Transverse colon (tissue), 3 donors: ENCODE results near the gene DKK3.

Experiments used
- EP300 ChIP-seq: sonication (generic); formaldehyde crosslinking; IDR thresholded peaks from one replicate; pipeline ENCODE4 v1.6.1; 2017; ENCODE audit warnings: antibody characterized with exemption, low read depth
- POLR2A ChIP-seq: fragments of 450-650 bp; IDR thresholded peaks from one replicate; pipeline ENCODE4 v1.6.1; 2016; ENCODE audit warnings: antibody characterized with exemption, mild to moderate bottlenecking, moderate library complexity
- TF ChIP-seq, protein P1 (sequence below), 5 experiments: fragments of 200-600 bp in 3 of 5; fragments of 450-650 bp in 2 of 5; sonication (generic) in 3 of 5; IDR thresholded peaks; 1 replicate in 2 of 5; 2 replicates in 3 of 5; pipeline ENCODE4 v1.5.1; 2016 to 2017; ENCODE audit warnings: antibody characterized with exemption in 5 of 5, inconsistent platforms in 3 of 5, mild to moderate bottlenecking in 2 of 5, moderate library complexity in 1 of 5

DNA sequence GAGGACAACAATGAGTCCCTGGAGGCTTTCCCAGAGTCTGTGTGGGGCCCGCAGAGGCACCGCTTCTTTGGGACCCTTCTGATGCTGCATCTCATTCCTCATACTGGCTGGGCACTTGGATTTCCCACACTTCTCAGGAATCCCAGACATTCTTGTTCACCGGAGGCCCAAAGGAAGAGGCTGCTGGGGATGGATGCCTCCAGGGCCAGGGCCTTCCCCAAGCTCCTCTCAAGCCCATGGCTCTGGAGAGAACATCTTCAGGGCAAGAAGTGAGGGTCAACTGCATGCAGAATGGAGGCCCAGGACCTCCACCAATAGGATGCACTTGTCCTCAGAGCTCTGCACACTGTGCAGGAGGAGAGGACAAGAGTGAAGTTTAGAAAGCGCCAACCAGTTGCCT, 34.6 kb downstream of the DKK3 start:
- TF ChIP-seq, protein P1, sequence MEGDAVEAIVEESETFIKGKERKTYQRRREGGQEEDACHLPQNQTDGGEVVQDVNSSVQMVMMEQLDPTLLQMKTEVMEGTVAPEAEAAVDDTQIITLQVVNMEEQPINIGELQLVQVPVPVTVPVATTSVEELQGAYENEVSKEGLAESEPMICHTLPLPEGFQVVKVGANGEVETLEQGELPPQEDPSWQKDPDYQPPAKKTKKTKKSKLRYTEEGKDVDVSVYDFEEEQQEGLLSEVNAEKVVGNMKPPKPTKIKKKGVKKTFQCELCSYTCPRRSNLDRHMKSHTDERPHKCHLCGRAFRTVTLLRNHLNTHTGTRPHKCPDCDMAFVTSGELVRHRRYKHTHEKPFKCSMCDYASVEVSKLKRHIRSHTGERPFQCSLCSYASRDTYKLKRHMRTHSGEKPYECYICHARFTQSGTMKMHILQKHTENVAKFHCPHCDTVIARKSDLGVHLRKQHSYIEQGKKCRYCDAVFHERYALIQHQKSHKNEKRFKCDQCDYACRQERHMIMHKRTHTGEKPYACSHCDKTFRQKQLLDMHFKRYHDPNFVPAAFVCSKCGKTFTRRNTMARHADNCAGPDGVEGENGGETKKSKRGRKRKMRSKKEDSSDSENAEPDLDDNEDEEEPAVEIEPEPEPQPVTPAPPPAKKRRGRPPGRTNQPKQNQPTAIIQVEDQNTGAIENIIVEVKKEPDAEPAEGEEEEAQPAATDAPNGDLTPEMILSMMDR (IDR thresholded peaks at IDR 0.05) = no peak
- no peak for TF ChIP-seq EP300
- no peak for TF ChIP-seq POLR2A
